SK-N-MC (cell line): ENCODE data around the gene METTL5.
A peak's percentile ranks its signal among the peaks of the same experiment; 100 is the strongest.

Experiments used
- DNase-seq: peaks from one replicate; pipeline ENCODE4 v3.0.0-alpha.2; 2011; ENCODE audit warnings: low read depth, low spot score
- H3K27ac ChIP-seq: fragments of 200-600 bp; sonication (generic); 2 replicates; pipeline ENCODE4 v1.5.1; 2016; ENCODE audit warnings: mixed run types
- H3K36me3 ChIP-seq: fragments of 200-600 bp; sonication (generic); 2 replicates; pipeline ENCODE4 v1.6.1; 2017; ENCODE audit warnings: antibody characterized with exemption, low read length, mixed read lengths; ENCODE audit not compliant: insufficient read depth
- H3K4me3 ChIP-seq: fragments of 200-600 bp; sonication (generic); 2 replicates; pipeline ENCODE4 v1.5.1; 2016
- H3K9ac ChIP-seq: fragments of 200-600 bp; sonication (generic); 2 replicates; pipeline ENCODE4 v1.8.0; 2017; ENCODE audit warnings: mixed run types, mixed read lengths; ENCODE audit not compliant: insufficient read length
- H3K9me3 ChIP-seq: fragments of 200-600 bp; sonication (generic); 2 replicates; pipeline ENCODE4 v1.6.1; 2017; ENCODE audit warnings: low read depth, mild to moderate bottlenecking, antibody characterized with exemption, low read length, moderate library complexity, mixed read lengths
- EZH2 ChIP-seq: fragments of 200-600 bp; sonication (generic); IDR thresholded peaks from one replicate; pipeline ENCODE4 v1.6.1; 2017; ENCODE audit warnings: antibody characterized with exemption
- FOXP2 ChIP-seq: optimal IDR thresholded peaks from 2 replicates; pipeline ENCODE3; 2011; ENCODE audit warnings: mild to moderate bottlenecking, moderate library complexity; ENCODE audit not compliant: insufficient read depth; ENCODE audit errors: extremely low read length, control extremely low read depth
- POLR2AphosphoS5 ChIP-seq: IDR thresholded peaks from 2 replicates; pipeline ENCODE4 v1.6.1; 2012; ENCODE audit warnings: mild to moderate bottlenecking, low read depth, low read length, borderline replicate concordance

Gene METTL5

DNA sequence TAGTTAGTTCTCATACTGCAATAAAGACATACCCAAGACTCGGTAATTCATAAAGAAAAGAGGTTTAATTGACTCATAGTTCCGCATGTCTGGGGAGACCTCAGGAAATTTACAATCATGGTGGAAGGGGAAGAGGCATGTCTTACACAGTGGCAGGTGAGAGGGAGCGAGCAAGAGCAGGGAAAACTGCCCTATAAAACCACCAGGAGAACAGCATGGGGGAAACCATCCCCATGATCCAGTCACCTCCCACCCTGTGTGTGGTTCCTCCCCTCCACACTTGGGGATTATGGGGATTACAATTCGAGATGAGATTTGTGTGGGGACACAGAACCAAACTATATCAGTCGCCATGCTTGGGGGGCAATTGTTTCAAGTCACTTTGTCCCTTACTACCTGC lies 27.1 kb downstream of the METTL5 start:
- Histone ChIP-seq H3K9ac (no peak overlapping the region), H3K4me3 (no peak overlapping the region), H3K9me3 (no peaks in the 10 kb centered on the region), H3K36me3 (peaks cover 21% of the 10 kb centered on the region), H3K27ac (no peak overlapping the region)
- TF ChIP-seq EZH2 (no peak), POLR2AphosphoS5 (no peak), FOXP2 (no peak)
- DNase-seq, result no peak

DNA sequence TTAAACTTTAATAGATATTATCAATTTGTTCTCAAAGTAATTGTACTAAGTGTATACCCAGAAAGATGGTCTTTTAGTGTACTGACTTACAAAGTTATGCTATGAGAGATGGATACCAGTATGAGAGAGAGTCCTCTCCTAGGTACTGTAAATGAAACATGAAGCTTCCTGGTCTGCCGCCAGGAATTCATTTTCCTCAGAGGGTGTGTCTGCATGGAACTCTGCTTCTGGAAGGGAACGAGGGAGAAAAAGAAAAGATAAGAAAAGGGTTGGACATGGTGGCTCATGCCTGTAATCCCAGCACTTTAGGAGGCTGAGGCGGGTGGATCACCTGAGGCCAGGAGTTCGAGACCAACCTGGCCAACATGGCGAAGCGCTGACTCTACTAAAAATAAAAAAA lies 28.3 kb downstream of the METTL5 start:
- H3K27ac ChIP-seq, result no peak overlapping the region
- H3K4me3 ChIP-seq, result no peak overlapping the region
- no peak for TF ChIP-seq EZH2
- no peak for TF ChIP-seq FOXP2
- no peak for TF ChIP-seq POLR2AphosphoS5
- peaks cover 10% of the 10 kb centered on the region for H3K36me3 ChIP-seq
- no peaks in the 10 kb centered on the region for H3K9me3 ChIP-seq
- no peak overlapping the region for H3K9ac ChIP-seq
- DNase-seq, result no peak

DNA sequence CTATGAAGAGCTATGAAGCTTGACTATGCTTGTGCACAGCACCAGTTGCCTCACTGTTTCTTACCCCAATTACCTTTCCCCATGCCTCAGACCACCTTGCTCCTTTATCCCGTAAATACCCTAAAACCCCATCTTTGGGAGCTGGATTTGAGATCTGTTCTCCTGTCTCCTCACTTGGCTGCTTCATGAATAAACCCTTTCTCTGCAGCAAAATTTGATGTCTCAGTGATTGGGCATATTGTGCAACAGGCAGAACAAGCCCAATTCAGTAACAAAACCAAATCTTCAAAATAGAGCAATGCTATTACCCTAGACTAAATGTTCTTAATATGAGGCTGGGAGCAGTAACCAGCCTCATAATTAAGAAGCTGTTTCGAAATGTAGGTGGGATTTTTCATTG lies 29.5 kb downstream of the METTL5 start:
- no peak for TF ChIP-seq POLR2AphosphoS5
- Histone ChIP-seq H3K36me3 (no peaks in the 10 kb centered on the region), H3K9ac (no peak overlapping the region), H3K27ac (no peak overlapping the region), H3K4me3 (no peak overlapping the region), H3K9me3 (no peaks in the 10 kb centered on the region)
- no peak for DNase-seq

DNA sequence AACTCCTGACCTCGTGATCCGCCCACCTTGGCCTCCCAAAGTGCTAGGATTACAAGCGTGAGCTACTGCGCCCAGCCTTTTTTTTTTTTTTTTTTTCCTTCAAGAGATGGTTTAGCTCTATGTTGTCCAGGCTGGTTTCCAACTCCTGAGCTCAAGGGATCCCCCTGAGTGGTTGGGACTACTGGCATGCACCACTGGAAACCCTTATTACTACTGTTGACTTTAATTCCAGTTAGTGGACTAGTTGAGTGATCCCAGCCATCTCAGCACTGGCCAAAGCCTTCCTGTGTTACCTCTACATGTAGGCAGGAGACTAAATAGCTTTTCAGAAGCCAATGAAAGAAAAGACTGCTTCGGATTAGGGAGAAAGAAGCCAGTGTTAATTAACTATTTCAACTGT lies 34.1 kb downstream of the METTL5 start:
- no peak overlapping the region for H3K4me3 ChIP-seq
- H3K36me3 ChIP-seq, result no peaks in the 10 kb centered on the region
- H3K9ac ChIP-seq, result no peak overlapping the region
- DNase-seq, result no peak
- no peak for TF ChIP-seq POLR2AphosphoS5
- TF ChIP-seq FOXP2, result no peak
- no peak for TF ChIP-seq EZH2
- no peak overlapping the region for H3K27ac ChIP-seq
- H3K9me3 ChIP-seq, result no peaks in the 10 kb centered on the region

DNA sequence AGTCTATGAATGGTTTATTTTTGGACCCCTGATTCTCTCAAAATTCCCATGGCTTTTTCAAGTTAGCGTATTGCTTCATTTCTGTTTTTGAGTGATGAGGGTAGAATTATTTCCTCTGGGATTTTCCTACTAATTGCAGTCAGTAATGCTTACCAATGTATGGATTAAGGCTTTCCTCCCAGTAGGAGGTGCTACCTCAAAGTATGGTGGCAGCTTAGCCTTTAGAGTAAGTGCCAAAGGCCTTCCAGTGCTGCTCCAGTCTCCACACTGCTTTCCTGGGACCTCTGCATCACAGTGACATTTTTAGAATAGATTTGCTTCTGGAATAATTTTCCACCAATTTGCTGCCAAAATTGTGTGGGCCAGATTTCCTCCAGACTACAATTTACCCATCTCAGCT lies 42.2 kb downstream of the METTL5 start:
- TF ChIP-seq EZH2 (no peak), POLR2AphosphoS5 (no peak), FOXP2 (no peak)
- Histone ChIP-seq H3K27ac (no peak overlapping the region), H3K36me3 (no peaks in the 10 kb centered on the region), H3K9me3 (no peaks in the 10 kb centered on the region), H3K4me3 (no peak overlapping the region), H3K9ac (no peak overlapping the region)
- no peak for DNase-seq

DNA sequence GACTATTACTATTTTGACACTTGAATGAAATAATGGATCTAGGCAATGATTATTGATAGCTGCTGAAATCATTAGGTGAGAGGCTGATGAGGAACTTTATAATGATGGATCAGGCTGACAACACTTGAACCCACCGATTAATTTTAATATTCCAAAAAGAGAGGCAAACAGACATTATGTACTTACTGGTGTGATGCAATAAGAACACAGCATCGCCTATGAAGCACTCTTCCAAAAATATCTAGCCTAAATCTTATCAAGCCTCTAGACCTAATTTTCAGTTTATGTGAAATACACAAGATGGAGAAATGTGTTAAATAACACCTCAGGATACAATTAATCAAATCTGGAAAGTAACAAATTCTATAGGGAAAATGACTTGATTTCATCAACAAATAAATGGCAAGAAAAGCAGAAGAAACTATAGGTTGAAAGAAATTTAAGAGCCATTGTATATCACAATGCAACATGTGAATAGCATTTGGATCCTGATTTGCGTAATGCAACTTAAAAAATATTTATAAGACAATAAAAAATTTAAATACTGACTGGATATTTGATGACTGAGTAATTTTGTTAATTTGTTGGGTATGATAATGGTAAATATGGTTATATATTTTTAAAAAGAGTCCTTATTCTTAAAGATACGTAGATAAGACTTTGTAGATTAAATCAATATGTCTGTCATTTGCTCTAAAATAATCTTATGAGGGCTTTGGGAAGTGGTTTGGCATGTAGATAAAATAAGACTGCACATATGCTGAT lies 43.3 kb downstream of the METTL5 start:
- H3K27ac ChIP-seq, result peak overlapping the region; percentile 6; the same call in 1 of the 2 replicates
- no peak overlapping the region for H3K9ac ChIP-seq
- no peak overlapping the region for H3K4me3 ChIP-seq
- H3K36me3 ChIP-seq, result no peaks in the 10 kb centered on the region
- H3K9me3 ChIP-seq, result no peaks in the 10 kb centered on the region
- no peak for TF ChIP-seq FOXP2
- TF ChIP-seq EZH2, result no peak
- TF ChIP-seq POLR2AphosphoS5, result no peak
- DNase-seq, result no peak

DNA sequence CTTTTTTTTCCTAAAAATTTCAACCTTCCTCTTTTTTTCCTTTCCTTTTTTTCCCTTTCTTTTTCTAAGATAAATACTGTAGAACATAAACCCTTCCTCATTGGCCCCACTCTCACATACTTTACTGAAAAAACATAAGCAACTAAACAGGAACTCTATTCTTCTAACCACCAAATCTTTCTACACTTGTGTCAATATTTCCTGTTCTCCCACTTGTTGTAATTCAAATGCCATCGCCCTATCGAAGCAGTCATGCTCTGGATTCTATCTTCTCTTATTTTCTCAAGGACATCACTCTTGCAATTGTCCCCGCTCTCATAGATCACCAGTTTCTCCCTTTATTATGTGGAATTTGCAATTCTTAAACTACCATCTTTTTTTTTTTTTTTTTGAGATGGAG lies 46.3 kb downstream of the METTL5 start:
- Histone ChIP-seq H3K4me3 (no peak overlapping the region), H3K9me3 (no peaks in the 10 kb centered on the region), H3K36me3 (no peaks in the 10 kb centered on the region), H3K9ac (no peak overlapping the region), H3K27ac (peak overlapping the region; percentile 70; the same call in 1 of the 2 replicates)
- DNase-seq, result no peak
- TF ChIP-seq EZH2, result no peak
- TF ChIP-seq POLR2AphosphoS5, result no peak
- TF ChIP-seq FOXP2, result no peak

DNA sequence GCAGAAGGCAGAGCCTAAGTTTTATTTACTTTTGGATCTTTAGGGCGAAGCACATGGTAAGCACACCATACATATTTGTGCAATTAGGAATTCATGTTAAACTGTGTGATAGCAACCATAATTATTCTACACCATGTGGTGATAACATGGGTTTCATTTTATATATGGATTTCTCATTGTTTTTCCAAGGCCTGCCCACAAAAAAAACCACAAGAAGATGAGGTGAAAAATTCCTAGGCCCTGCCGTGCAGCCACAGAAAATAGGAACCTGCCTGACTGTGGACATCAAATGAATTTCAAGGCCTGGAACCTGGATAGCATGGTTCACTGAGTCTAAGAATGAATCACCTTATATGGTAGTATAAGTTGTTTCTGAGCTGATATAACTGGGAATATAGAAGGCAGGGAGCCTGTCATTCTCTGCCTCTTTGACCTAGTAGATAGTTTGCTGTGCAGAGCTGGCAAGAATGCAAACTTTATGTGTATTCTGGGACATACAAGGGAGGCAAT lies 48.4 kb downstream of the METTL5 start:
- no peak for DNase-seq
- Histone ChIP-seq H3K9ac (peak overlapping the region; percentile 10), H3K36me3 (no peaks in the 10 kb centered on the region), H3K9me3 (no peaks in the 10 kb centered on the region), H3K27ac (peak overlapping the region; percentile 53), H3K4me3 (no peak overlapping the region)
- TF ChIP-seq FOXP2, result no peak
- TF ChIP-seq EZH2, result no peak
- no peak for TF ChIP-seq POLR2AphosphoS5

DNA sequence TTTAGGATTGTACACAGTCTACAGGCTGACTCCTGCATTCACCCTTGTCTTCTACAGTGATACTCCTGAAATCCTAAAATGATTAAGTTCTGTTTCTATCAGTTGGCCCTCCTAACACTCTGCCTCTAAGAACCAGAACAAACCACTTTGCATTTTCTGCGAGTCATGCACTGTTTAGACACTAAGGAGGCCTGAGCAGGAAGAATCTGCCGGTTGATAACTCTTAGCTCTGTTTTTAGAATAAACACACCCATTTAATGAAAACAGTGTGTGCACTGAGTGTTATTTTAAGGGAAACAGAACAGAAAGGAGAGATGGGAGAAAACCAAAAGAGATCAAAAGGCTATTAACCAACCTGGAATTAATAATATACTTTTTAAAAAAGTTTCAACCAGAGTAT lies 48.9 kb downstream of the METTL5 start:
- DNase-seq, result no peak
- Histone ChIP-seq H3K9me3 (no peaks in the 10 kb centered on the region), H3K9ac (peak overlapping the region; percentile 10), H3K36me3 (no peaks in the 10 kb centered on the region), H3K4me3 (no peak overlapping the region), H3K27ac (peak overlapping the region; percentile 53)
- no peak for TF ChIP-seq FOXP2
- no peak for TF ChIP-seq EZH2
- TF ChIP-seq POLR2AphosphoS5, result no peak
